Fibroblast of lung (primary cell): ENCODE data around the gene SMIM17. TPM values are rescaled to one million over a fixed set of nuclear protein-coding genes. Genes with fewer than 3 reads are reported as not detected.

Experiments
- DNase-seq, 2 donors: peaks; one replicate each; pipeline versions ENCODE4 v3.0.0 to v3.0.0-alpha.2; 2010; ENCODE audit warnings: low read depth in 2 of 2
- H2AFZ ChIP-seq: 2 replicates; pipeline ENCODE4 v1.5.1; 2012; ENCODE audit warnings: low read length, control low read depth, inconsistent platforms
- H3K27ac ChIP-seq: 2 replicates; pipeline ENCODE4 v1.5.1; 2011; ENCODE audit warnings: low read length, control low read depth; ENCODE audit not compliant: insufficient read depth
- H3K27me3 ChIP-seq: 2 replicates; pipeline ENCODE4 v1.5.1; 2011; ENCODE audit warnings: mild to moderate bottlenecking, low read length; ENCODE audit not compliant: control insufficient read depth, insufficient read depth
- H3K36me3 ChIP-seq: 2 replicates; pipeline ENCODE4 v1.5.1; 2011; ENCODE audit warnings: low read length; ENCODE audit not compliant: control insufficient read depth, insufficient read depth
- H3K4me1 ChIP-seq: 2 replicates; pipeline ENCODE4 v1.5.1; 2011; ENCODE audit warnings: low read length; ENCODE audit not compliant: control insufficient read depth, insufficient read depth; ENCODE audit errors: extremely low read depth
- H3K4me2 ChIP-seq: 2 replicates; pipeline ENCODE4 v1.5.1; 2011; ENCODE audit warnings: low read length, control low read depth; ENCODE audit not compliant: insufficient read depth; ENCODE audit errors: extremely low read depth
- H3K4me3 ChIP-seq, 4 experiments: fragments of 200-600 bp in 1 of 4; sonication (generic) in 1 of 4; replicated peaks in 1 of 4; 2 replicates each; pipeline ENCODE4 v1.5.1; 2011 to 2016; ENCODE audit warnings: low read length in 4 of 4, low read depth in 3 of 4, mild to moderate bottlenecking in 3 of 4, control low read depth in 2 of 4, inconsistent platforms in 1 of 4, mixed read lengths in 1 of 4; ENCODE audit not compliant: insufficient read depth in 1 of 4; ENCODE audit errors: control extremely low read depth in 1 of 4
- H3K79me2 ChIP-seq: 2 replicates; pipeline ENCODE4 v1.5.1; 2012; ENCODE audit warnings: mild to moderate bottlenecking, low read length, inconsistent platforms; ENCODE audit not compliant: control insufficient read depth, insufficient read depth
- H3K9ac ChIP-seq: 2 replicates; pipeline ENCODE4 v1.5.1; 2011; ENCODE audit warnings: mild to moderate bottlenecking, low read length, control low read depth; ENCODE audit not compliant: insufficient read depth
- H3K9me3 ChIP-seq: 2 replicates; pipeline ENCODE4 v1.5.1; 2012; ENCODE audit warnings: low read depth, low read length; ENCODE audit not compliant: control insufficient read depth, insufficient read depth
- H4K20me1 ChIP-seq: 2 replicates; pipeline ENCODE4 v1.5.1; 2011; ENCODE audit warnings: low read length; ENCODE audit not compliant: control insufficient read depth, insufficient read depth; ENCODE audit errors: extremely low read depth
- EZH2 ChIP-seq: IDR thresholded peaks from 2 replicates; pipeline ENCODE4 v1.5.1; 2012; ENCODE audit warnings: low read length, control low read depth, mild to moderate bottlenecking; ENCODE audit errors: missing control alignments
- polyA plus RNA-seq, 2 donors: library from polyadenylated mRNA; depleted of rRNA in 1 of 2; stranded (reverse) in 1 of 2; unstranded in 1 of 2; fragments of >200 nt; gene quantifications; 2 replicates each; pipeline ENCODE4 v1.2.1, GENCODE V29; 2011 to 2012; ENCODE audit warnings: missing spikeins in 1 of 2
- total RNA-seq: library from RNA; depleted of rRNA; stranded (reverse); fragments of >200 nt; gene quantifications from 2 replicates; pipeline ENCODE4 v1.2.1, GENCODE V29; 2014
- TF ChIP-seq, protein P1 (sequence below), 2 donors: IDR thresholded peaks in 1 of 2; conservative IDR thresholded peaks in 1 of 2; 1 replicate in 1 of 2; 2 replicates in 1 of 2; pipeline ENCODE4 v1.5.1; 2011 to 2012; ENCODE audit warnings: low read length in 2 of 2, control low read depth in 1 of 2, inconsistent platforms in 1 of 2, low read depth in 1 of 2, mild to moderate bottlenecking in 1 of 2

Gene SMIM17
- total and polyA plus RNA-seq, 2 donors (not counting 1 experiment from before 2014, with no cell fraction given): 0.33 to 0.43 TPM

DNA sequence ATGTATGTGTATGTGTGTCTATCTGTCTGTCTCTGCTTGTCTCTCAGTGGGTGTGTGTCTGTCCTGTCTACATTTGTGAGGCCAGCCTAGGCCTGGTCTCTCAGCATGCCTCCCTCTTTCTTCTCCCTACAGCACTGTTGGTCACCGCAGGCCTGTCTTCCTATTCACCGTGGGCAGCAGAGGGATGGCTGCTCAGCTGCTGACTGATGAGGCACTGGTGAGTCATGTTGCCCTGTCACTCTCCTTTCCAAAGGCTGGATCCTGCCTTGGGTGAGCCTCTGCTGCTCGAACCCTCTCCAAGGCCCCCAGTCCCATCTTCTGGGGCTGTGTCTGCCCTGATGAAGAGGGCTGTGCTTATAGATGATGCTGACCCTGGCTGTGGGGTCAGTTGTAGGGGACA, 41.6 kb upstream of the SMIM17 start:
- Histone ChIP-seq H3K36me3 (peaks cover 6% of the 10 kb centered on the region), H3K4me2 (no peak overlapping the region), H3K27me3 (no peaks in the 10 kb centered on the region), H3K79me2 (peaks cover 14% of the 10 kb centered on the region), H4K20me1 (no peaks in the 10 kb centered on the region), H3K27ac (no peak overlapping the region), H3K9ac (no peak overlapping the region), H3K9me3 (no peaks in the 10 kb centered on the region), H3K4me3 (no peak overlapping the region), H2AFZ (no peak overlapping the region), H3K4me1 (no peaks in the 10 kb centered on the region)
- DNase-seq: peak in 1 of 2 donors; percentile 41
- TF ChIP-seq, protein P1, sequence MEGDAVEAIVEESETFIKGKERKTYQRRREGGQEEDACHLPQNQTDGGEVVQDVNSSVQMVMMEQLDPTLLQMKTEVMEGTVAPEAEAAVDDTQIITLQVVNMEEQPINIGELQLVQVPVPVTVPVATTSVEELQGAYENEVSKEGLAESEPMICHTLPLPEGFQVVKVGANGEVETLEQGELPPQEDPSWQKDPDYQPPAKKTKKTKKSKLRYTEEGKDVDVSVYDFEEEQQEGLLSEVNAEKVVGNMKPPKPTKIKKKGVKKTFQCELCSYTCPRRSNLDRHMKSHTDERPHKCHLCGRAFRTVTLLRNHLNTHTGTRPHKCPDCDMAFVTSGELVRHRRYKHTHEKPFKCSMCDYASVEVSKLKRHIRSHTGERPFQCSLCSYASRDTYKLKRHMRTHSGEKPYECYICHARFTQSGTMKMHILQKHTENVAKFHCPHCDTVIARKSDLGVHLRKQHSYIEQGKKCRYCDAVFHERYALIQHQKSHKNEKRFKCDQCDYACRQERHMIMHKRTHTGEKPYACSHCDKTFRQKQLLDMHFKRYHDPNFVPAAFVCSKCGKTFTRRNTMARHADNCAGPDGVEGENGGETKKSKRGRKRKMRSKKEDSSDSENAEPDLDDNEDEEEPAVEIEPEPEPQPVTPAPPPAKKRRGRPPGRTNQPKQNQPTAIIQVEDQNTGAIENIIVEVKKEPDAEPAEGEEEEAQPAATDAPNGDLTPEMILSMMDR (conservative IDR thresholded peaks at IDR 0.05 in 1 of 2, IDR thresholded peaks at IDR 0.05 in 1 of 2; ENCODE audit: low read depth in 1 of 2, low read length in 2 of 2): no peak
- TF ChIP-seq EZH2: no peak

DNA sequence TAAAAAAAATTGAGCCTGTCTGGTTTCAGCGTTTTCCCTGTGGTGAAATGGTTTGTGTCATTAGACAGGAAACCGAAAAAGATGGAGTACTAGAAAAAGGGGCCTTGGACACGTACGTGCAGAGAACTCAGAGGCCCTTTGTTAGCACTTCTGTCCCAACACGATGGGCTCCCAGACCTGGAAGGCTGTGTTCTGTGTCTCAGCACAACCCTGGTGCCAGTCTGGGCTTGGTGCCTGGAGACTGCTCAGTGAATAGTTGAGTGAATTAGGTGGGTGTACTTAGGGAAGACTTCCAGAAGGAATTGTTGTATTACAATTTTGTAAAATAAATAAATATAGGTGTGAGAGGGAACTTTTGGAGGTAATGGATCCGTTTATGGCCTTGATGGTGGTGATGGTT, 39.1 kb upstream of the SMIM17 start:
- H3K36me3 ChIP-seq: peaks cover 6% of the 10 kb centered on the region
- no peaks in the 10 kb centered on the region for H3K27me3 ChIP-seq
- H3K4me3 ChIP-seq: no peak overlapping the region
- H3K9me3 ChIP-seq: no peaks in the 10 kb centered on the region
- no peak overlapping the region for H3K9ac ChIP-seq
- H3K27ac ChIP-seq: no peak overlapping the region
- H3K4me1 ChIP-seq: no peaks in the 10 kb centered on the region
- H4K20me1 ChIP-seq: no peaks in the 10 kb centered on the region
- H3K4me2 ChIP-seq: no peak overlapping the region
- H2AFZ ChIP-seq: no peak overlapping the region
- peaks cover 10% of the 10 kb centered on the region for H3K79me2 ChIP-seq
- TF ChIP-seq, protein P1 (conservative IDR thresholded peaks at IDR 0.05 in 1 of 2, IDR thresholded peaks at IDR 0.05 in 1 of 2; ENCODE audit: low read depth in 1 of 2, low read length in 2 of 2): no peak
- peak in 1 of 2 donors; percentile 60 for DNase-seq

DNA sequence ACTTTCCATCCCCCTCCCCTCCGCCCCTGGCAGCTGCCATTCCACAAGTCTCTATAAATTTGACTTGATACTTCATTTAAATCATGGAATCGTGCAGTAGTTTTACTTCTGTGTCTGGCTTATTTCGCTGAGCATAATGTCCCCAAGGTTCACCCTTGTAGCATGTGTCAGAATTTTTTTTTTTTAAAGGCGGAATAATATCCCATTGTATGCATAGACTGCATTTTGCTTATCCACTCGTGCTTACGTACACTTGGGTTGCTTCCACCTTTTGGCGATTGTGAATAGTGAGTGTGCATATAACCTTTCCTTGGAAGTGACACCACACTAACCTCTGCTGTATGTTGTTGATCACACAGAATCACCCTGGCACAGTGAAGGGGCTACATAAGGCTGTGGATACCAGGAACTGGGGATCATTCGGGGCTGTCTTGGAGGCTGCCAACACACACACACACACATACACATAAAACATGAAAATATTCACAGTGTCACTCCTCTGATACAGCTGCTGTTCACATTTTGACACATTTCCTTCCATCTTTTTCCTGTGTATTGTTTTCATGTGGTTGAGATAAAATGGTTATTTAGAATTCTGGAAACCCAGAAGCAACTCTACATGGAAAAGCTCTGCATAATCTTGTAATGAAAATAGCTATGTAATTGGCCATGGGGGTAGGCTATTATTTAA, 34.5 kb upstream of the SMIM17 start:
- no peaks in the 10 kb centered on the region for H4K20me1 ChIP-seq
- H3K4me2 ChIP-seq: no peak overlapping the region
- TF ChIP-seq, protein P1 (conservative IDR thresholded peaks at IDR 0.05 in 1 of 2, IDR thresholded peaks at IDR 0.05 in 1 of 2; ENCODE audit: low read depth in 1 of 2, low read length in 2 of 2): no peak
- TF ChIP-seq EZH2: no peak
- DNase-seq: no peak
- no peak overlapping the region for H3K4me3 ChIP-seq
- no peaks in the 10 kb centered on the region for H3K27me3 ChIP-seq
- H3K27ac ChIP-seq: no peak overlapping the region
- no peaks in the 10 kb centered on the region for H3K4me1 ChIP-seq
- H3K9me3 ChIP-seq: no peaks in the 10 kb centered on the region
- H3K9ac ChIP-seq: no peak overlapping the region
- H3K79me2 ChIP-seq: peaks cover 3% of the 10 kb centered on the region
- no peaks in the 10 kb centered on the region for H3K36me3 ChIP-seq
- H2AFZ ChIP-seq: no peak overlapping the region
